Measurements from ENCODE around the gene RAB6B. TPM values are rescaled to one million over a fixed set of nuclear protein-coding genes. Genes with fewer than 3 reads are reported as not detected.

RAB6B gene
- total RNA-seq, 1 donor from 2014 or later, result 2.2 TPM

- no peak for DNase-seq (ENCODE audit: low read depth in 2 of 2)
These were observed 13.5 kb downstream of the RAB6B start for GRCh38 chr3:133881939-133882825.

- DNase-seq (ENCODE audit: low read depth in 2 of 2), result no peak
These were observed 14.2 kb downstream of the RAB6B start for GRCh38 chr3:133881492-133881891.

GRCh38 chr3:133880886-133881455, 14.7 kb downstream of the RAB6B start:
- DNase-seq (ENCODE audit: low read depth in 2 of 2), result no peak

GRCh38 chr3:133880287-133880686, 15.4 kb downstream of the RAB6B start:
- no peak for DNase-seq (ENCODE audit: low read depth in 2 of 2)

- DNase-seq (ENCODE audit: low read depth in 2 of 2), result no peak
These were observed 17.2 kb downstream of the RAB6B start for GRCh38 chr3:133878518-133878917.

GRCh38 chr3:133877221-133877620, 18.5 kb downstream of the RAB6B start:
- no peak for DNase-seq (ENCODE audit: low read depth in 2 of 2)

- peak in 1 of 2 donors; percentile 16 for DNase-seq (ENCODE audit: low read depth in 2 of 2)
These were observed 20.8 kb downstream of the RAB6B start for GRCh38 chr3:133874761-133875438.

- no peak for DNase-seq (ENCODE audit: low read depth in 2 of 2)
These were observed 21.3 kb downstream of the RAB6B start for GRCh38 chr3:133874344-133874743.

- no peak for DNase-seq (ENCODE audit: low read depth in 2 of 2)
These were observed 22.9 kb downstream of the RAB6B start for GRCh38 chr3:133872781-133873180.

- DNase-seq (ENCODE audit: low read depth in 2 of 2), result no peak
These were observed 23.5 kb downstream of the RAB6B start for GRCh38 chr3:133872161-133872560.

- no peak for DNase-seq (ENCODE audit: low read depth in 2 of 2)
These were observed 24.2 kb downstream of the RAB6B start for GRCh38 chr3:133871368-133872090.

GRCh38 chr3:133870822-133871221, 24.9 kb downstream of the RAB6B start:
- no peak for DNase-seq (ENCODE audit: low read depth in 2 of 2)

GRCh38 chr3:133869586-133869985, 26.1 kb downstream of the RAB6B start:
- DNase-seq (ENCODE audit: low read depth in 2 of 2), result no peak

- no peak for DNase-seq (ENCODE audit: low read depth in 2 of 2)
These were observed 26.8 kb downstream of the RAB6B start for GRCh38 chr3:133868758-133869475.

GRCh38 chr3:133868186-133868585, 27.5 kb downstream of the RAB6B start:
- DNase-seq (ENCODE audit: low read depth in 2 of 2), result no peak

- DNase-seq (ENCODE audit: low read depth in 2 of 2), result no peak
These were observed 29.5 kb downstream of the RAB6B start for GRCh38 chr3:133866141-133866540.

- DNase-seq (ENCODE audit: low read depth in 2 of 2), result no peak
These were observed 30.4 kb downstream of the RAB6B start for GRCh38 chr3:133865136-133865855.

GRCh38 chr3:133864616-133865015, 31.1 kb downstream of the RAB6B start:
- DNase-seq (ENCODE audit: low read depth in 2 of 2), result no peak

GRCh38 chr3:133863911-133864310, 31.8 kb downstream of the RAB6B start:
- no peak for DNase-seq (ENCODE audit: low read depth in 2 of 2)

GRCh38 chr3:133862161-133862560, 33.5 kb downstream of the RAB6B start:
- DNase-seq (ENCODE audit: low read depth in 2 of 2), result no peak
